Measurements from ENCODE around the gene USP6NL.

The USP6NL gene

DNA sequence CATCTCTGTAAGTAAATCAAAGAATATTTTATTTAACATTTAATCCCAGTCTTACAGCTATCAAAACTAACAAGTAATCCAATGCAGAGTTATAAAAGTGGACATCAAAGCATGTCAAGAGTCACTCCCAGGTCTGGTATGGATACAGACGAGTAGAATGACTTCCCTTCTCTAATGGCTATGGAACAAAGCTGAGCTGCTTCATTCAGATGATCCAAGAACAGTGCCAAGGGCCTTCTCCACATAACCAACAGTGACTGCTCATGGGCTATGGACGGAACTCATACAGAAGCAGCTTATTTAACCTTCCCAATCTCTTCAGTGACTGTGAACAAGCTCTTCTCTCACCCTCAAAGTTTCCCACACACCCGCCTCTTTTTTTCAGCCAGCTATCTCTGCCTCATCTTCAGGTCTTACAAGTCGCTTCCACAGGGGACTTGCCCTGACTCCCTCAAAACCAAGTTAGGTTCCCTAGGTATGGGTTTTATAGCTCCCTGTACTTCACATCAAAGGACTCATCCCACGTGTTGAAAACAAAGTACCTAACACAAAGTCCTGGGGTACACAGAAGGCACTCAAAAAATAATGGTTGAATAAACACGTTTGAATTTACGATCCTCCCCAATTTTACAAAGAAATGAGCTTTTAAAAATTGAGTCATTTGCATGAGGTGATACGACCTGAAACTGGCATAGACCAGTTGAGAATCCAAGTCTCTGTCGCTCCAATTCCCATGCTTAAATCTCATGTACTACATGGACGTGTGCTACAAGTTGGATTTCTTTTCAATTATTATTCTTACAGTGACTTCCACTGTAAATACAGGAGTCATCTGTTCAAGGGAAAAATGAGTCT, 3.1 kb downstream of the USP6NL start:
- TF ChIP-seq, protein P1, sequence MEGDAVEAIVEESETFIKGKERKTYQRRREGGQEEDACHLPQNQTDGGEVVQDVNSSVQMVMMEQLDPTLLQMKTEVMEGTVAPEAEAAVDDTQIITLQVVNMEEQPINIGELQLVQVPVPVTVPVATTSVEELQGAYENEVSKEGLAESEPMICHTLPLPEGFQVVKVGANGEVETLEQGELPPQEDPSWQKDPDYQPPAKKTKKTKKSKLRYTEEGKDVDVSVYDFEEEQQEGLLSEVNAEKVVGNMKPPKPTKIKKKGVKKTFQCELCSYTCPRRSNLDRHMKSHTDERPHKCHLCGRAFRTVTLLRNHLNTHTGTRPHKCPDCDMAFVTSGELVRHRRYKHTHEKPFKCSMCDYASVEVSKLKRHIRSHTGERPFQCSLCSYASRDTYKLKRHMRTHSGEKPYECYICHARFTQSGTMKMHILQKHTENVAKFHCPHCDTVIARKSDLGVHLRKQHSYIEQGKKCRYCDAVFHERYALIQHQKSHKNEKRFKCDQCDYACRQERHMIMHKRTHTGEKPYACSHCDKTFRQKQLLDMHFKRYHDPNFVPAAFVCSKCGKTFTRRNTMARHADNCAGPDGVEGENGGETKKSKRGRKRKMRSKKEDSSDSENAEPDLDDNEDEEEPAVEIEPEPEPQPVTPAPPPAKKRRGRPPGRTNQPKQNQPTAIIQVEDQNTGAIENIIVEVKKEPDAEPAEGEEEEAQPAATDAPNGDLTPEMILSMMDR (IDR thresholded peaks at IDR 0.05; ENCODE audit: extremely low read depth, missing control alignments): no peak
- DNase-seq (ENCODE audit: low spot score): peak; percentile 23

DNA sequence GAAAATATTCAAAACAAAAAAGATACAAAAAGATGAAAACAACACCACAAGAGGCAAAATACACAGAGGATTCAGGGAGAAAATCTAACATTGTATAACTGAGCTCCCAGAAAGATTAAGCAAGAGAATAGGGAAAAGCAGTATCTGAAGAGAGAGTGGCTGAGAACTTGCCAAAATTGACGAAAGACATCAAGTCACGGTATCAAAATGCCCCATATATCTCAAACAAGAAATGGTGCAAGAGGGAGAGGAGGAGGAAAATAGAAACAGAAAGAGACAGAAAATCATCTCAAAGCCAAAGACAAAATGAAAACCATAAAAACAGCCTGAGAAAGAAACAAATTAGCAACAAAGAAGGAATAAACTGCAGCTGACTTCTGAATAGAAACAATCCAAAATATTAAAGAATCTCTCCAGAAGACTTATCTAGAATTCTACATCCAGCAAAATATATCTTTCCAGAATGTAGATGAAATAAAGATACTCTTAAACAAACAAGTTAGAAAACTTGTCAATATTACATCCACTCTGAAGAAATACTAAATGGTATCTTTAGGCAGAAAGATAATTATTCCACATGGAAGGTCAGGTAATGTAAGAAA, 5.5 kb downstream of the USP6NL start:
- TF ChIP-seq, protein P1 (IDR thresholded peaks at IDR 0.05; ENCODE audit: extremely low read depth, missing control alignments): no peak
- no peak for DNase-seq (ENCODE audit: low spot score)

DNA sequence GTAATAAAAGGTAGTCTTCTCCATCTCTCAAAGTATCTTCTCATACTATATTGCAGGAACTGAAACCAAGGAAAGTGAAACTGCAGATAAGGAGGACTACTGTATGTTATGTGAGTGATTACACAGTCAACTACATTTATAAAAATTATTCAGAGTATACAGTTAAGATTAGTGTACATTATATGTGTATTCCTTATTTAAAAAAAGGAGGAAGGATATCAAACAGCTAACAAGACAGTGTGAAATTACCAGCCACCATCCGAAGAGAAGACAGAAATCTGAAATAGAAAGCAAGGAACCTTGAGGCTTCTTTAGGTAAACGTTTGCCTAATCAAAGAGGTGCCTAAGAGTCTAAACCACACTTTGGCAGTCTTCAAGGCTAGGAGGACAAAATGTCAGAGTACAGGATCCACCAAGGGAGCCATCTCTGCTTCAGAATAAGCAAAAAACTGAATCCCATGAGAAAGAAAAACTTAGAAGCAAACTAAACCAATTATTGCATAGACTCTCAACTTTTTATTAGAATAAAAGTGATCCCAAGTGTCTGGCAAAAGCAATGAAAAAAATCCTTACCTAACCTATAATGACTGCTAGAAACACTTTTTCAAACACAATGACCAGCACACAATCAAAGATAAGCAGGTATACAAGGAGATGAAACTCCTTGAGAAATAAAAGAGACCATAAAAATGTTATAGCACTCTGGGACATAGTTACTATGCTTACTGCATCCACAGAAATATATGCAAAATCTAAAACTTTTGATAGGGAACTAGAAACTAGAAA, 6.4 kb downstream of the USP6NL start:
- TF ChIP-seq, protein P1 (IDR thresholded peaks at IDR 0.05; ENCODE audit: extremely low read depth, missing control alignments): no peak
- no peak for DNase-seq (ENCODE audit: low spot score)

DNA sequence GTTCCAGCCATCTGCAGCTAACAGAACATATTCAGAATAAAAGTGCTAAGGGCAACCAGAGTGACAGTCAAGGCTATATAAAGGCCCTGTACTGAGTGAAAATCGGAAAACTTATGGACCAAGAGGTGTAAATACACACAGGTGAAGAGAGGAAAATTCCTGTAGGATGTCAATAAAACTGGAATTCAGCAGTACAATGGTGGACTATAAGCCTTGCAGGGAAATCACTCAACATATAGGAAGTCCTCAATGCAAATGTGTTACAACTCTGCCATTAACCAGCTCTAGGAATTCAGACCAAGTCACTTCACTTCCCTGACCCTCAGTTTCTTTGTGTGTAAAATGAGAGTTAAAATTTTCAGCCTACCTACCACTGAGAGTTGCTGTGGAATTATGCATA, 7.7 kb downstream of the USP6NL start:
- TF ChIP-seq, protein P1 (IDR thresholded peaks at IDR 0.05; ENCODE audit: extremely low read depth, missing control alignments): no peak
- no peak for DNase-seq (ENCODE audit: low spot score)

DNA sequence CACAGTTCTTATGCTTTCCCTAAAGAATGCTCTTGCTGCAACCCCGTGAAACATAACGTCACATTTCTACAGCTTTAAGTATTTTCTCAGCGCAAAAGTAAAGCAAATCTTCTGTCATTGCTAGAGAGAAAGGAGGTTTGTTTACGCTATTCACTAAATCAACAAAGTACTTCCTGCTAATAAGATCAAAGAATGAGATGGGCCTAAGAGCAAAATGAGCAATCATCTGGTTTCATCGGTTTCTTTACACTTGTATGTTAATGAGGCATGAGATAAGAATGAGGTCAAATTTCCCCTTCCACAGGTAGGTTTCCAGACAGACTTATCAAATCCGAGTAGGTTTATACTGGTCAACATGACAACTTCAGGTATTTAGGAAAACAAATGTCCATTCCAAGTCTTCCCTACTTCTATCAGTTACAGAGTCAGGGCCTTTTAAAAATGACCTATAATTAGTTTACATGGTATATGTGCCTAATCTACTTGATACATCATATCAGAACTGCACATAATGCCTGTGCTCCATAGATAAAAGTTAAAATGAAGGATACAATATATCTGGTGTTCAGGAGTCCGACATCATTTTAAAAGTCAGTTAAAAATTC, 8.4 kb downstream of the USP6NL start:
- TF ChIP-seq, protein P1 (IDR thresholded peaks at IDR 0.05; ENCODE audit: extremely low read depth, missing control alignments): no peak
- DNase-seq (ENCODE audit: low spot score): peak; percentile 45

DNA sequence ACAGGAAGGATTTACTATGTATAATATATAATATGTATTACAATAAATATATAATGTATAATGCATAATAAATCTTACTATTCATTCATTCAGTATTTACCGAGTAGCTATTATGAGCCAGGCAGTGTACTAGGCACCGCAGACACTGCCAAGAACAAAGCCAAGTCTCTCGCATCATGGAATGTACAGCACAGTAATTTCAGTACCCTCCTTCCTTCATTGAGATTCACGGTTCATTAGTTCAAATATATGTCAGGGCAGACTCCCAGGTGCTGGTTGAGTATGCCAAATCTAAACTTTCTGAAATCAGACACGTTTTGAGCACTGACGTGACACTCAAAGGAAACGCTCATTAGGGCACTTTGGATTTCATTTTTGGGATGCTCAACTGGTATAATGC, 9.1 kb downstream of the USP6NL start:
- TF ChIP-seq, protein P1 (IDR thresholded peaks at IDR 0.05; ENCODE audit: extremely low read depth, missing control alignments): no peak
- no peak for DNase-seq (ENCODE audit: low spot score)
